Peyer's patch (tissue), 4 donors: ENCODE measurements around the gene TBL1X.

Source experiments
- POLR2A ChIP-seq, 2 donors: fragments of 450-650 bp; IDR thresholded peaks; one replicate each; pipeline ENCODE4 v1.5.1; 2017; ENCODE audit warnings: antibody characterized with exemption in 2 of 2, mild to moderate bottlenecking in 2 of 2, moderate library complexity in 2 of 2
- TF ChIP-seq, protein P1 (sequence below), 6 experiments: fragments of 450-650 bp in 4 of 6; fragments of 200-600 bp in 2 of 6; sonication (generic) in 1 of 6; IDR thresholded peaks; one replicate each; pipeline ENCODE4 v1.5.1; 2017 to 2019; ENCODE audit warnings: antibody characterized with exemption in 6 of 6, mild to moderate bottlenecking in 3 of 6, moderate library complexity in 1 of 6

- TF ChIP-seq, protein P1, sequence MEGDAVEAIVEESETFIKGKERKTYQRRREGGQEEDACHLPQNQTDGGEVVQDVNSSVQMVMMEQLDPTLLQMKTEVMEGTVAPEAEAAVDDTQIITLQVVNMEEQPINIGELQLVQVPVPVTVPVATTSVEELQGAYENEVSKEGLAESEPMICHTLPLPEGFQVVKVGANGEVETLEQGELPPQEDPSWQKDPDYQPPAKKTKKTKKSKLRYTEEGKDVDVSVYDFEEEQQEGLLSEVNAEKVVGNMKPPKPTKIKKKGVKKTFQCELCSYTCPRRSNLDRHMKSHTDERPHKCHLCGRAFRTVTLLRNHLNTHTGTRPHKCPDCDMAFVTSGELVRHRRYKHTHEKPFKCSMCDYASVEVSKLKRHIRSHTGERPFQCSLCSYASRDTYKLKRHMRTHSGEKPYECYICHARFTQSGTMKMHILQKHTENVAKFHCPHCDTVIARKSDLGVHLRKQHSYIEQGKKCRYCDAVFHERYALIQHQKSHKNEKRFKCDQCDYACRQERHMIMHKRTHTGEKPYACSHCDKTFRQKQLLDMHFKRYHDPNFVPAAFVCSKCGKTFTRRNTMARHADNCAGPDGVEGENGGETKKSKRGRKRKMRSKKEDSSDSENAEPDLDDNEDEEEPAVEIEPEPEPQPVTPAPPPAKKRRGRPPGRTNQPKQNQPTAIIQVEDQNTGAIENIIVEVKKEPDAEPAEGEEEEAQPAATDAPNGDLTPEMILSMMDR (IDR thresholded peaks at IDR 0.05): peak in 2 of 6 experiments; percentile 8 to 18
- no peak for TF ChIP-seq POLR2A (IDR thresholded peaks at IDR 0.05)
Observed at GRCh38 chrX:9619581-9619980, 154.7 kb downstream of the TBL1X start.
